Spleen (tissue), 11 donors: ENCODE data around the gene BNC2. TPM values are rescaled to one million over a fixed set of nuclear protein-coding genes. Genes with fewer than 3 reads are reported as not detected.

ENCODE experiments used
- DNase-seq: peaks from one replicate; pipeline ENCODE4 v3.0.0-alpha.2; 2020
- H3K27ac ChIP-seq, 8 donors: fragments of 200-600 bp; sonication (generic) in 7 of 8; 1 replicate in 4 of 8; 2 replicates in 4 of 8; pipeline versions ENCODE4 v1.5.0 to v1.8.0; 2016 to 2021; ENCODE audit warnings: inconsistent platforms in 4 of 8, mild to moderate bottlenecking in 4 of 8, moderate library complexity in 1 of 8
- H3K27me3 ChIP-seq, 7 donors: fragments of 200-600 bp; sonication (generic) in 6 of 7; replicated peaks in 1 of 7; 1 replicate in 4 of 7; 2 replicates in 3 of 7; pipeline versions ENCODE4 v1.5.0 to v1.8.0; 2016 to 2021; ENCODE audit warnings: inconsistent platforms in 3 of 7, mild to moderate bottlenecking in 1 of 7
- H3K36me3 ChIP-seq, 6 donors: fragments of 200-600 bp; sonication (generic) in 5 of 6; 1 replicate in 4 of 6; 2 replicates in 2 of 6; pipeline versions ENCODE4 v1.5.0 to v1.8.0; 2016 to 2021; ENCODE audit warnings: inconsistent platforms in 2 of 6
- H3K4me1 ChIP-seq, 6 donors: fragments of 200-600 bp; sonication (generic) in 5 of 6; 1 replicate in 3 of 6; 2 replicates in 3 of 6; pipeline versions ENCODE4 v1.5.0 to v1.8.0; 2016 to 2021; ENCODE audit warnings: inconsistent platforms in 3 of 6
- H3K4me3 ChIP-seq, 8 donors: fragments of 200-600 bp; sonication (generic) in 7 of 8; 1 replicate in 4 of 8; 2 replicates in 4 of 8; pipeline versions ENCODE4 v1.5.0 to v1.8.0; 2016 to 2021; ENCODE audit warnings: inconsistent platforms in 4 of 8, mild to moderate bottlenecking in 4 of 8, moderate library complexity in 2 of 8
- H3K9me3 ChIP-seq, 8 donors: fragments of 200-600 bp; sonication (generic) in 7 of 8; 1 replicate in 4 of 8; 2 replicates in 4 of 8; pipeline versions ENCODE4 v1.5.0 to v1.8.0; 2016 to 2021; ENCODE audit warnings: inconsistent platforms in 4 of 8
- POLR2A ChIP-seq, 3 donors: fragments of 450-650 bp; IDR thresholded peaks; one replicate each; pipeline ENCODE4 v1.5.1; 2017; ENCODE audit warnings: antibody characterized with exemption in 3 of 3, mild to moderate bottlenecking in 1 of 3
- POLR2AphosphoS5 ChIP-seq, 3 donors: sonication (generic); formaldehyde crosslinking; IDR thresholded peaks; one replicate each; pipeline ENCODE4 v1.5.1; 2017; ENCODE audit warnings: antibody characterized with exemption in 3 of 3
- WGBS, 5 donors: extraction: QIAGEN DNeasy Blood & Tissue Kit in 3 of 5; methylation state at CpG; one replicate each; pipeline versions ENCODE4 v1.1.5 to v1.1.7; 2013 to 2018; 5-methylcytosine and 5-hydroxymethylcytosine counted together
- intact Hi-C: fragments of 100-400 bp; cut with DNase I; formaldehyde crosslinking; loops from one replicate; pipeline ENCODE4 v1.15.0; 2023; ENCODE audit warnings: low total_unique reads
- polyA plus RNA-seq, 3 donors: library from polyadenylated mRNA; stranded (reverse); fragments of 200-250 nt; gene quantifications; one replicate each; pipeline ENCODE4 v1.2.1, GENCODE V29; 2013
- total RNA-seq, 7 donors: library from RNA; depleted of rRNA in 3 of 7; stranded (reverse); fragments of >200 nt in 3 of 7; fragmentation: NEBNext Ultra II Directional in 4 of 7; extraction: Animal tissue kit (Norgen Biotek cat#: 25700) in 4 of 7; gene quantifications; one replicate each; pipeline versions ENCODE4 v1.1.0 to v1.2.1, GENCODE V29; 2016 to 2021
- TF ChIP-seq, protein P1 (sequence below), 11 experiments: fragments of 200-600 bp in 7 of 11; fragments of 450-650 bp in 4 of 11; sonication (generic) in 4 of 11; IDR thresholded peaks in 8 of 11; conservative IDR thresholded peaks in 3 of 11; 1 replicate in 7 of 11; 2 replicates in 4 of 11; pipeline versions ENCODE4 v1.4.0 to v1.8.0; 2016 to 2021; ENCODE audit warnings: antibody characterized with exemption in 11 of 11, inconsistent platforms in 4 of 11, mild to moderate bottlenecking in 1 of 11
- donor health status: healthy with polysubstance abuse.
- donor health status: DM: no; HTN: no; CAD: no; lungs with moderate emphysema.
- donor health status: DM: no; HTN: no; CAD: no.
- donor health status: Bipolar disorder and iron deficiency.
- donor health status: healthy.
- donor health status: DM: no; HTN: no; CAD: no.
- donor health status: DM: yes; HTN: yes; CAD: no.

BNC2 gene
- total and polyA plus RNA-seq, 10 donors: 0.07 to 4.3 (median 1.3) TPM

GRCh38 chr9:16431666-16432392 is 438.6 kb downstream of the BNC2 start:
- TF ChIP-seq, protein P1, sequence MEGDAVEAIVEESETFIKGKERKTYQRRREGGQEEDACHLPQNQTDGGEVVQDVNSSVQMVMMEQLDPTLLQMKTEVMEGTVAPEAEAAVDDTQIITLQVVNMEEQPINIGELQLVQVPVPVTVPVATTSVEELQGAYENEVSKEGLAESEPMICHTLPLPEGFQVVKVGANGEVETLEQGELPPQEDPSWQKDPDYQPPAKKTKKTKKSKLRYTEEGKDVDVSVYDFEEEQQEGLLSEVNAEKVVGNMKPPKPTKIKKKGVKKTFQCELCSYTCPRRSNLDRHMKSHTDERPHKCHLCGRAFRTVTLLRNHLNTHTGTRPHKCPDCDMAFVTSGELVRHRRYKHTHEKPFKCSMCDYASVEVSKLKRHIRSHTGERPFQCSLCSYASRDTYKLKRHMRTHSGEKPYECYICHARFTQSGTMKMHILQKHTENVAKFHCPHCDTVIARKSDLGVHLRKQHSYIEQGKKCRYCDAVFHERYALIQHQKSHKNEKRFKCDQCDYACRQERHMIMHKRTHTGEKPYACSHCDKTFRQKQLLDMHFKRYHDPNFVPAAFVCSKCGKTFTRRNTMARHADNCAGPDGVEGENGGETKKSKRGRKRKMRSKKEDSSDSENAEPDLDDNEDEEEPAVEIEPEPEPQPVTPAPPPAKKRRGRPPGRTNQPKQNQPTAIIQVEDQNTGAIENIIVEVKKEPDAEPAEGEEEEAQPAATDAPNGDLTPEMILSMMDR (IDR thresholded peaks at IDR 0.05 in 8 of 11, conservative IDR thresholded peaks at IDR 0.05 in 3 of 11): no peak
- no peak for TF ChIP-seq POLR2A (IDR thresholded peaks at IDR 0.05)
- no peak for TF ChIP-seq POLR2AphosphoS5 (IDR thresholded peaks at IDR 0.05)
- DNase-seq: no peak
- Histone ChIP-seq H3K36me3 (no peaks in the 10 kb centered on the region), H3K4me3 (no peak overlapping the region), H3K27ac (no peak overlapping the region), H3K9me3 (peaks cover 0 to 3% (median 0%) of the 10 kb centered on the region in 8 donors), H3K4me1 (no peaks in the 10 kb centered on the region), H3K27me3 (no peaks in the 10 kb centered on the region)
- intact Hi-C loops: no loop called here
- WGBS, 5 donors: 78 to 91% (median 83%) methylated on average over 3 of the region's 3 CpGs

- 38 to 48% (median 46%) methylated on average over 5 of the region's 5 CpGs for WGBS, 5 donors
- Histone ChIP-seq H3K4me3 (no peak overlapping the region), H3K4me1 (no peaks in the 10 kb centered on the region), H3K27me3 (no peaks in the 10 kb centered on the region), H3K27ac (no peak overlapping the region), H3K36me3 (no peaks in the 10 kb centered on the region), H3K9me3 (no peaks in the 10 kb centered on the region)
- no peak for TF ChIP-seq POLR2AphosphoS5 (IDR thresholded peaks at IDR 0.05)
- TF ChIP-seq, protein P1 (IDR thresholded peaks at IDR 0.05 in 8 of 11, conservative IDR thresholded peaks at IDR 0.05 in 3 of 11): no peak
- no peak for TF ChIP-seq POLR2A (IDR thresholded peaks at IDR 0.05)
- DNase-seq: no peak
- intact Hi-C loops: no loop called here
Observed at GRCh38 chr9:16429671-16430070, 440.8 kb downstream of the BNC2 start.

- no peak overlapping the region for H3K4me3 ChIP-seq
- intact Hi-C loops: no loop called here
- no peaks in the 10 kb centered on the region for H3K36me3 ChIP-seq
- no peaks in the 10 kb centered on the region for H3K9me3 ChIP-seq
- H3K27ac ChIP-seq: no peak overlapping the region
- no peaks in the 10 kb centered on the region for H3K4me1 ChIP-seq
- WGBS, 5 donors: 88 to 94% (median 93%) methylated on average over 6 of the region's 6 CpGs
- no peak for DNase-seq
- no peaks in the 10 kb centered on the region for H3K27me3 ChIP-seq
- TF ChIP-seq POLR2AphosphoS5 (IDR thresholded peaks at IDR 0.05): no peak
- TF ChIP-seq, protein P1 (IDR thresholded peaks at IDR 0.05 in 8 of 11, conservative IDR thresholded peaks at IDR 0.05 in 3 of 11): no peak
- no peak for TF ChIP-seq POLR2A (IDR thresholded peaks at IDR 0.05)
Observed at GRCh38 chr9:16427873-16428427, 442.5 kb downstream of the BNC2 start.

DNA sequence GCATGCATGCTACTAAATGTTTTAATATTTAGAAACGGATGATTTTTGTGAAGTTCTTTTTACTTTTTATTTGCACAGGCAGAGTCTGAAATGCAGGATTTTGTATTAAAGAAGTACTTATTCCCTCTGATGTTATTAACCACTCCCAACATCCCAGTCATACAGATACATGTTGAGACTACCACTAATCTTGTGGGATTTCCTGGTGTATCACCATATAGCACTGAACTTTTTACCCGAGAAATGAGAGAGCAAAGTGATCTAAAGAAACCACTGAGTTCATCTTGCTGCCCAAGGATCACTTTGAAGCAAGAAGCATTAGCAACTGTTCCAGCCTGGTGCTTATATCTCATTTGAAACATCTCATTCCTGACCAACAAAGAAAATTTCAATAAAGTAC is 443.8 kb downstream of the BNC2 start:
- Histone ChIP-seq H3K9me3 (no peaks in the 10 kb centered on the region), H3K4me1 (no peaks in the 10 kb centered on the region), H3K27ac (no peak overlapping the region), H3K27me3 (no peaks in the 10 kb centered on the region), H3K4me3 (no peak overlapping the region), H3K36me3 (no peaks in the 10 kb centered on the region)
- no peak for DNase-seq
- TF ChIP-seq POLR2AphosphoS5 (IDR thresholded peaks at IDR 0.05) (no peak), POLR2A (IDR thresholded peaks at IDR 0.05) (no peak)
- TF ChIP-seq, protein P1 (IDR thresholded peaks at IDR 0.05 in 8 of 11, conservative IDR thresholded peaks at IDR 0.05 in 3 of 11): no peak
- intact Hi-C loops: no loop called here
- WGBS, 5 donors: 56 to 90% (median 86%) methylated on average over 2 of the region's 2 CpGs
